CD14-positive monocyte (primary cell): ENCODE results near the gene SLC24A3. TPM values are rescaled to one million over a fixed set of nuclear protein-coding genes. Genes with fewer than 3 reads are reported as not detected.

Experiments used
- DNase-seq, 3 donors: peaks; one replicate each; pipeline ENCODE4 v3.0.0-alpha.2; 2011 to 2022
- H2AFZ ChIP-seq: 2 replicates; pipeline ENCODE4 v1.6.0; 2012; ENCODE audit warnings: mild to moderate bottlenecking, low read depth, low read length, inconsistent platforms; ENCODE audit not compliant: insufficient read depth, poor library complexity, severe bottlenecking
- H3K27ac ChIP-seq, 2 donors: 1 replicate in 1 of 2; 2 replicates in 1 of 2; pipeline ENCODE4 v1.5.1; 2012 to 2013; ENCODE audit warnings: low read length in 2 of 2, control low read depth in 1 of 2, inconsistent platforms in 1 of 2, low read depth in 1 of 2, mild to moderate bottlenecking in 1 of 2
- H3K27me3 ChIP-seq, 2 donors: one replicate each; pipeline versions ENCODE4 v1.6.0 to v1.6.1; 2011 to 2013; ENCODE audit warnings: low read length in 2 of 2; ENCODE audit not compliant: control insufficient read depth in 2 of 2, insufficient read depth in 2 of 2
- H3K36me3 ChIP-seq, 2 donors: replicated peaks in 1 of 2; 1 replicate in 1 of 2; 2 replicates in 1 of 2; pipeline versions ENCODE4 v1.5.1 to v1.6.1; 2012 to 2013; ENCODE audit warnings: low read length in 2 of 2, control low read depth in 1 of 2, inconsistent platforms in 1 of 2, mild to moderate bottlenecking in 1 of 2; ENCODE audit not compliant: insufficient read depth in 2 of 2, control insufficient read depth in 1 of 2
- H3K4me1 ChIP-seq, 2 donors: 1 replicate in 1 of 2; 2 replicates in 1 of 2; pipeline versions ENCODE4 v1.5.1 to v1.6.1; 2012 to 2013; ENCODE audit warnings: low read length in 2 of 2, control low read depth in 1 of 2, inconsistent platforms in 1 of 2, mild to moderate bottlenecking in 1 of 2, moderate library complexity in 1 of 2; ENCODE audit not compliant: insufficient read depth in 2 of 2, control insufficient read depth in 1 of 2
- H3K4me2 ChIP-seq: replicated peaks from 2 replicates; pipeline ENCODE3; 2012; ENCODE audit warnings: low read length, moderate library complexity, mild to moderate bottlenecking; ENCODE audit not compliant: poor library complexity, severe bottlenecking; ENCODE audit errors: extremely low read depth
- H3K4me3 ChIP-seq, 3 experiments: fragments of 200-600 bp in 1 of 3; sonication (generic) in 1 of 3; replicated peaks in 1 of 3; 1 replicate in 2 of 3; 2 replicates in 1 of 3; pipeline ENCODE4 v1.5.1; 2011 to 2013; ENCODE audit warnings: low read length in 3 of 3, mild to moderate bottlenecking in 3 of 3, control low read depth in 2 of 3, low read depth in 2 of 3, inconsistent platforms in 1 of 3, moderate library complexity in 1 of 3
- H3K79me2 ChIP-seq: 2 replicates; pipeline ENCODE4 v1.6.0; 2012; ENCODE audit warnings: mild to moderate bottlenecking, control low read depth, inconsistent platforms, low read length, moderate library complexity; ENCODE audit not compliant: insufficient read depth
- H3K9ac ChIP-seq: 2 replicates; pipeline ENCODE4 v1.6.0; 2017; ENCODE audit warnings: low read length, mild to moderate bottlenecking; ENCODE audit not compliant: insufficient read depth, poor library complexity, severe bottlenecking
- H3K9me3 ChIP-seq, 2 donors: replicated peaks in 1 of 2; 1 replicate in 1 of 2; 2 replicates in 1 of 2; pipeline versions ENCODE4 v1.5.1 to v1.6.1; 2012 to 2013; ENCODE audit warnings: low read length in 2 of 2, control low read depth in 1 of 2; ENCODE audit not compliant: control insufficient read depth in 1 of 2, insufficient read depth in 1 of 2
- H4K20me1 ChIP-seq: 2 replicates; pipeline ENCODE4 v1.6.0; 2012; ENCODE audit warnings: mild to moderate bottlenecking, low read length, control low read depth, moderate library complexity; ENCODE audit not compliant: insufficient read depth
- H3K27ac Mint-ChIP-seq, 7 donors: one replicate each; pipeline ENCODE4 v1.8.0; 2020; ENCODE audit warnings: mild to moderate bottlenecking in 7 of 7, mixed read lengths in 7 of 7, moderate library complexity in 6 of 7, inconsistent platforms in 2 of 7
- H3K27me3 Mint-ChIP-seq, 3 donors: one replicate each; pipeline ENCODE4 v1.8.0; 2021 to 2022; ENCODE audit warnings: low read depth in 3 of 3, mild to moderate bottlenecking in 3 of 3, mixed read lengths in 3 of 3, moderate library complexity in 3 of 3, inconsistent platforms in 1 of 3
- H3K36me3 Mint-ChIP-seq, 2 donors: one replicate each; pipeline ENCODE4 v1.8.0; 2020; ENCODE audit warnings: mixed read lengths in 2 of 2, inconsistent platforms in 1 of 2, mild to moderate bottlenecking in 1 of 2
- H3K4me1 Mint-ChIP-seq: one replicate; pipeline ENCODE4 v1.8.0; 2020; ENCODE audit warnings: mild to moderate bottlenecking, mixed read lengths
- H3K4me3 Mint-ChIP-seq, 2 donors: one replicate each; pipeline ENCODE4 v1.8.0; 2020; ENCODE audit warnings: mild to moderate bottlenecking in 2 of 2, mixed read lengths in 2 of 2, moderate library complexity in 1 of 2
- H3K9me3 Mint-ChIP-seq, 7 donors: one replicate each; pipeline ENCODE4 v1.8.0; 2020 to 2022; ENCODE audit warnings: mixed read lengths in 7 of 7, mild to moderate bottlenecking in 6 of 7, moderate library complexity in 6 of 7, inconsistent platforms in 2 of 7
- WGBS: methylation state at CpG from one replicate; pipeline ENCODE4 v1.1.5; 2013; ENCODE audit warnings: missing lambda C conversion rate; ENCODE audit not compliant: insufficient coverage; 5-methylcytosine and 5-hydroxymethylcytosine counted together
- intact Hi-C, 2 donors: fragments of 100-400 bp; cut with micrococcal nuclease; formaldehyde crosslinking; loops; one replicate each; pipeline versions ENCODE4 v1.15.0 to v1.15.1; 2023
- polyA plus RNA-seq, 3 donors: library from polyadenylated mRNA; depleted of rRNA in 1 of 3; unstranded in 2 of 3; stranded (reverse) in 1 of 3; fragments of 300-500 nt in 2 of 3; fragments of >200 nt in 1 of 3; fragmentation: Illumina TruSeq in 2 of 3; gene quantifications; 1 replicate in 2 of 3; 2 replicates in 1 of 3; pipeline ENCODE4 v1.2.3, GENCODE V29; 2012 to 2021
- TF ChIP-seq, protein P1 (sequence below): fragments of 200-600 bp; IDR thresholded peaks from one replicate; pipeline ENCODE4 v1.8.0; 2022; ENCODE audit warnings: antibody characterized with exemption, mild to moderate bottlenecking

The SLC24A3 gene
- polyA plus RNA-seq, 3 donors = 0.04 to 0.08 TPM; not detected in 1

DNA sequence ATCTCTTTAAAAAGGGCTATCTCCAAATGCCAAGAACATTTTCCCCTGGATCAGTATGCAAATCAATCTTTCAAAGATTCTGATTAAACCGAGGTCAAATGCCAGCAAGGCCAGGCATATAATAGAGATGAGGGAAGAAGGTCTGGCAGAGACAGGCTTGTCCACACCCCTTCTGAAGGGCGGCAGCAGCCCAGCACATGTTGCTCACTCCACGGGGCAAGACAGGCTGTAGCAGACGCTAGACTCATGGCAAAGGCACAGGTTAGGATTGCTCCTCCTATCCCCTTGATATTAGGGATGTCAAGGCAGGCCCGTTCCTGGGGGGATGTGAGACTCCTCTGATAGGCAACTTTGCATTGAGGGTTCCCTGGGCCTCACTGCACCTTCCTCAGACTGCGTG lies 440.9 kb downstream of the SLC24A3 start:
- no peak for DNase-seq
- WGBS = 100% methylated on average over 4 of the region's 6 CpGs
- intact Hi-C loops = no loop called here
- Histone ChIP-seq H3K79me2 (no peaks in the 10 kb centered on the region), H3K9ac (no peak overlapping the region), H3K4me2 (no peak overlapping the region), H2AFZ (no peak overlapping the region), H3K27me3 (no peaks in the 10 kb centered on the region), H3K9me3 (no peaks in the 10 kb centered on the region), H3K36me3 (no peaks in the 10 kb centered on the region), H3K4me3 (no peak overlapping the region), H4K20me1 (no peaks in the 10 kb centered on the region), H3K4me1 (peaks cover 11 to 12% of the 10 kb centered on the region in 2 donors), H3K27ac (no peak overlapping the region)
- H3K27ac Mint-ChIP-seq = no peak overlapping the region
- TF ChIP-seq, protein P1, sequence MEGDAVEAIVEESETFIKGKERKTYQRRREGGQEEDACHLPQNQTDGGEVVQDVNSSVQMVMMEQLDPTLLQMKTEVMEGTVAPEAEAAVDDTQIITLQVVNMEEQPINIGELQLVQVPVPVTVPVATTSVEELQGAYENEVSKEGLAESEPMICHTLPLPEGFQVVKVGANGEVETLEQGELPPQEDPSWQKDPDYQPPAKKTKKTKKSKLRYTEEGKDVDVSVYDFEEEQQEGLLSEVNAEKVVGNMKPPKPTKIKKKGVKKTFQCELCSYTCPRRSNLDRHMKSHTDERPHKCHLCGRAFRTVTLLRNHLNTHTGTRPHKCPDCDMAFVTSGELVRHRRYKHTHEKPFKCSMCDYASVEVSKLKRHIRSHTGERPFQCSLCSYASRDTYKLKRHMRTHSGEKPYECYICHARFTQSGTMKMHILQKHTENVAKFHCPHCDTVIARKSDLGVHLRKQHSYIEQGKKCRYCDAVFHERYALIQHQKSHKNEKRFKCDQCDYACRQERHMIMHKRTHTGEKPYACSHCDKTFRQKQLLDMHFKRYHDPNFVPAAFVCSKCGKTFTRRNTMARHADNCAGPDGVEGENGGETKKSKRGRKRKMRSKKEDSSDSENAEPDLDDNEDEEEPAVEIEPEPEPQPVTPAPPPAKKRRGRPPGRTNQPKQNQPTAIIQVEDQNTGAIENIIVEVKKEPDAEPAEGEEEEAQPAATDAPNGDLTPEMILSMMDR = no peak
- H3K36me3 Mint-ChIP-seq = no peaks in the 10 kb centered on the region
- peaks cover 10% of the 10 kb centered on the region for H3K4me1 Mint-ChIP-seq
- H3K27me3 Mint-ChIP-seq = peaks cover 0 to 5% (median 0%) of the 10 kb centered on the region in 3 donors
- no peak overlapping the region for H3K4me3 Mint-ChIP-seq
- peaks cover 0 to 9% (median 3%) of the 10 kb centered on the region in 7 donors for H3K9me3 Mint-ChIP-seq

DNA sequence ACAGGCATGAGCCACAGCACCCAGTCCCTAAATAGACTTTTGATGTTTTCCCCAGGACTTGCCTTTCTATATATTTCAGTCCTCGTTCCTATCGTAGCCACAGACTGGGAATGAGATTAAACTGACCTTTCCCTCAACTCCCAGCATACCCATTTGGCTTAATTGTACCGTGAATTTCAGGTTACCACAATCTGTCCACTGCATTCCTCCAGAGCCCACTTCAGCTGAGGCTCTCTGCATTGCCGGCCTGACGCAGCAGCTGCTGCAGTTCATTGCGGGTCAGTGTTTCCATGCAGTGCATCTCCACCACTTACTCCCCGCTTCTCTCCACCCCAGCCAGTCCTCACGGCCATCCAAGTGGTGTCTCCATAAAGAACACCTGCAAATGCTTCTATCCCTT lies 442.5 kb downstream of the SLC24A3 start:
- H3K4me3 Mint-ChIP-seq = no peak overlapping the region

More for the DNA sequence above, 442.5 kb downstream of the SLC24A3 start:
- H3K4me2 ChIP-seq = no peak overlapping the region
- H3K79me2 ChIP-seq = no peaks in the 10 kb centered on the region
- no peaks in the 10 kb centered on the region for H4K20me1 ChIP-seq
- H3K27ac ChIP-seq = no peak overlapping the region
- TF ChIP-seq, protein P1 = no peak
- intact Hi-C loops = no loop called here
- H3K36me3 ChIP-seq = no peaks in the 10 kb centered on the region
- H3K4me3 ChIP-seq = no peak overlapping the region
- H3K4me1 ChIP-seq = peaks cover 14 to 16% of the 10 kb centered on the region in 2 donors
- Mint-ChIP-seq H3K36me3 (no peaks in the 10 kb centered on the region), H3K4me1 (peaks cover 14% of the 10 kb centered on the region), H3K27ac (peak overlapping the region in 1 of 7 donors; percentile 28), H3K27me3 (peaks cover 0 to 6% (median 2%) of the 10 kb centered on the region in 3 donors), H3K9me3 (peaks cover 0 to 9% (median 3%) of the 10 kb centered on the region in 7 donors)
- H3K27me3 ChIP-seq = no peaks in the 10 kb centered on the region
- no peak overlapping the region for H3K9ac ChIP-seq
- H2AFZ ChIP-seq = no peak overlapping the region
- H3K9me3 ChIP-seq = no peaks in the 10 kb centered on the region
- WGBS = 100% methylated on average over 7 of the region's 8 CpGs
- no peak for DNase-seq
